K562 (cell line): ENCODE results near the gene CEBPE. TPM values are rescaled to one million over a fixed set of nuclear protein-coding genes. Genes with fewer than 3 reads are reported as not detected.

Experiments used
- ATAC-seq: fragments of 200-7000 bp; cut with Tn5 transposase; 3 replicates; pipeline ENCODE4 v1.9.1; 2020; ENCODE audit warnings: moderate library complexity
- BruUV-seq: library from RNA; stranded (reverse); fragments of 400-500 nt; replicated peaks from 2 replicates; lab custom pipeline; 2021; lab: Mats Ljungman, UMichigan
- CTCF ChIA-PET: fragments of 300-600 bp; formaldehyde crosslinking; extraction: SDS; loops from one replicate; lab custom pipeline; 2021; ENCODE audit warnings: low intra/inter-chr PET ratio; lab: Yijun Ruan, JAX
- POLR2A ChIA-PET: fragments of 300-600, 350-650 bp; sonication (Branson Sonifier 250); formaldehyde crosslinking; extraction: SDS; loops from one replicate; lab custom pipeline; 2021; ENCODE audit warnings: antibody characterized with exemption, inconsistent platforms; lab: Yijun Ruan, JAX
- DNase-seq, 4 experiments: peaks; one replicate each; pipeline versions ENCODE4 v3.0.0 to v3.0.0-alpha.2; 2011 to 2018; ENCODE audit warnings: low spot score in 3 of 4, mixed read lengths in 3 of 4; ENCODE audit errors: extremely low read depth in 1 of 4
- FAIRE-seq: peaks from 2 replicates; lab custom pipeline; 2011; peaks lifted over from hg19 to GRCh38; lab: Jason Lieb, UNC
- H2AFZ ChIP-seq: 2 replicates; pipeline ENCODE4 v1.6.0; 2011; ENCODE audit warnings: low read depth, low read length, control low read depth, inconsistent platforms
- H3K27ac ChIP-seq: fragments of 200-600 bp; 3 replicates; pipeline ENCODE4 v1.8.0; 2011; ENCODE audit warnings: low read depth, mild to moderate bottlenecking, control low read depth, inconsistent platforms, low read length, moderate library complexity, mixed read lengths; ENCODE audit errors: extremely low read depth
- H3K27me3 ChIP-seq, 2 experiments: fragments of 300-600 bp in 1 of 2; 2 replicates in 1 of 2; 3 replicates in 1 of 2; pipeline versions ENCODE4 v1.6.0 to v1.8.0; 2011; ENCODE audit warnings: inconsistent platforms in 2 of 2, low read length in 2 of 2, mild to moderate bottlenecking in 1 of 2, mixed read lengths in 1 of 2, moderate library complexity in 1 of 2; ENCODE audit not compliant: control insufficient read depth in 2 of 2, insufficient read depth in 2 of 2
- H3K36me3 ChIP-seq: fragments of 300-600 bp; 3 replicates; pipeline ENCODE4 v1.8.0; 2011; ENCODE audit warnings: mild to moderate bottlenecking, low read length, inconsistent platforms; ENCODE audit not compliant: control insufficient read depth, insufficient read depth
- H3K4me1 ChIP-seq, 2 experiments: fragments of 200-600 bp in 1 of 2; replicated peaks in 1 of 2; 2 replicates in 1 of 2; 3 replicates in 1 of 2; pipeline versions ENCODE4 v1.5.1 to v1.8.0; 2011; ENCODE audit warnings: inconsistent platforms in 2 of 2, low read length in 2 of 2, mild to moderate bottlenecking in 1 of 2, mixed read lengths in 1 of 2, moderate library complexity in 1 of 2; ENCODE audit not compliant: control insufficient read depth in 2 of 2, insufficient read depth in 2 of 2
- H3K4me2 ChIP-seq: 2 replicates; pipeline ENCODE4 v1.6.1; 2011; ENCODE audit warnings: low read length, control low read depth, inconsistent platforms, mixed read lengths; ENCODE audit not compliant: insufficient read depth
- H3K4me3 ChIP-seq: fragments of 200-600 bp; sonication (generic), shearing (Covaris generic); 2 replicates; pipeline ENCODE4 v1.5.1; 2016; ENCODE audit warnings: control low read depth, inconsistent platforms
- H3K79me2 ChIP-seq: fragments of 200-600 bp; 3 replicates; pipeline ENCODE4 v1.8.0; 2011; ENCODE audit warnings: low read length, inconsistent platforms; ENCODE audit not compliant: control insufficient read depth, insufficient read depth
- H3K9ac ChIP-seq, 2 experiments: 2 replicates each; pipeline versions ENCODE4 v1.6.0 to v1.6.1; 2011; ENCODE audit warnings: low read depth in 2 of 2, low read length in 2 of 2, control low read depth in 1 of 2, inconsistent platforms in 1 of 2, mild to moderate bottlenecking in 1 of 2, mixed read lengths in 1 of 2; ENCODE audit not compliant: insufficient read depth in 1 of 2
- H3K9me1 ChIP-seq: one replicate; pipeline ENCODE4 v1.6.0; 2011; ENCODE audit warnings: inconsistent platforms, mild to moderate bottlenecking, low read length, moderate library complexity; ENCODE audit not compliant: control insufficient read depth, insufficient read depth
- H3K9me3 ChIP-seq: replicated peaks from 2 replicates; pipeline ENCODE4 v1.5.1; 2011; ENCODE audit warnings: low read depth, low read length, inconsistent platforms; ENCODE audit not compliant: control insufficient read depth, insufficient read depth
- H4K20me1 ChIP-seq: replicated peaks from 2 replicates; pipeline ENCODE4 v1.6.1; 2011; ENCODE audit warnings: low read length, inconsistent platforms, mixed read lengths; ENCODE audit not compliant: control insufficient read depth, insufficient read depth
- ELF2 ChIP-seq: fragments of 250-450 bp; sonication (Bioruptor Pico); IDR thresholded peaks from 2 replicates; pipeline ENCODE4 v1.5.0; 2021; ENCODE audit warnings: mild to moderate bottlenecking
- ESRRA ChIP-seq: fragments of 450-650 bp; IDR thresholded peaks from 2 replicates; pipeline ENCODE4 v1.6.1; 2014; ENCODE audit warnings: low read depth, mild to moderate bottlenecking, moderate library complexity, borderline replicate concordance
- GABPB1 ChIP-seq: sonication (generic); formaldehyde crosslinking; IDR thresholded peaks from 2 replicates; pipeline ENCODE4 v1.8.0; 2022; ENCODE audit warnings: mild to moderate bottlenecking, missing genetic modification reagents
- KLF1 ChIP-seq: fragments of 450-650 bp; IDR thresholded peaks from 2 replicates; pipeline ENCODE4 v1.6.1; 2016; ENCODE audit warnings: missing genetic modification characterization, missing compliant biosample characterization
- OTX1 ChIP-seq: fragments of 450-650 bp; formaldehyde crosslinking; IDR thresholded peaks from 2 replicates; pipeline ENCODE4 v1.4.0; 2022; ENCODE audit warnings: mild to moderate bottlenecking
- SNIP1 ChIP-seq: fragments of 450-650 bp; IDR thresholded peaks from 2 replicates; pipeline ENCODE4 v1.7.1; 2017; ENCODE audit warnings: low read depth, mild to moderate bottlenecking
- STAT5A ChIP-seq: IDR thresholded peaks from 2 replicates; pipeline ENCODE4 v1.6.1; 2012; ENCODE audit warnings: low read length, inconsistent platforms, borderline replicate concordance
- TAF1 ChIP-seq: IDR thresholded peaks from 2 replicates; pipeline ENCODE4 v1.6.1; 2011; ENCODE audit warnings: mild to moderate bottlenecking, low read length, moderate library complexity; ENCODE audit not compliant: insufficient read depth, control insufficient read depth, severe bottlenecking; ENCODE audit errors: extremely low read depth
- ZBTB9 ChIP-seq: fragments of 450-650 bp; formaldehyde crosslinking; IDR thresholded peaks from 2 replicates; pipeline ENCODE4 v1.4.0; 2020; ENCODE audit warnings: mild to moderate bottlenecking, moderate library complexity
- ZNF232 ChIP-seq: sonication (generic); formaldehyde crosslinking; IDR thresholded peaks from 2 replicates; pipeline ENCODE4 v1.8.0; 2022; ENCODE audit warnings: mild to moderate bottlenecking, missing genetic modification reagents
- ZNF398 ChIP-seq: fragments of 250-450 bp; sonication (Bioruptor Pico); IDR thresholded peaks from 2 replicates; pipeline ENCODE4 v1.8.0; 2021; ENCODE audit warnings: moderate library complexity, mild to moderate bottlenecking, inconsistent platforms
- ZNF507 ChIP-seq: conservative IDR thresholded peaks from 2 replicates; pipeline ENCODE4 v1.6.1; 2017; ENCODE audit warnings: missing genetic modification characterization, missing compliant biosample characterization
- ZNF609 ChIP-seq: sonication (generic); formaldehyde crosslinking; IDR thresholded peaks from 2 replicates; pipeline ENCODE4 v1.8.1; 2023; ENCODE audit warnings: missing genetic modification reagents, mild to moderate bottlenecking, borderline replicate concordance
- WGBS: fragments of 100-300 bp; shearing (Covaris generic); methylation state at CpG from one replicate; pipeline ENCODE4 v1.1.6; 2016; ENCODE audit warnings: low coverage, mixed read lengths; ENCODE audit not compliant: insufficient coverage; ENCODE audit errors: missing lambda C conversion rate; 5-methylcytosine and 5-hydroxymethylcytosine counted together
- in situ Hi-C: fragments of 300-500 bp; cut with MboI; formaldehyde crosslinking; loops from 4 replicates; pipeline ENCODE4 v1.15.0; 2018; ENCODE audit warnings: inconsistent platforms, mixed read lengths
- intact Hi-C: fragments of 100-400 bp; cut with micrococcal nuclease; formaldehyde crosslinking; loops from 2 replicates; pipeline ENCODE4 v1.14.2; 2022
- polyA plus RNA-seq, 8 experiments: library from polyadenylated mRNA; depleted of rRNA in 4 of 8; stranded (reverse) in 5 of 8; unstranded in 3 of 8; fragments of >200 nt; fragmentation: Nextera tagmentation in 2 of 8; fragmentation: Illumina TruSeq in 1 of 8; extraction: Ambion mirVana in 2 of 8; extraction: Trizol in 1 of 8; gene quantifications; 2 replicates each; pipeline versions ENCODE4 v1.2.1 to v1.2.3, GENCODE V29; 2011 to 2014; ENCODE audit warnings: inconsistent platforms in 1 of 8, missing spikeins in 1 of 8
- total RNA-seq, 7 experiments: library from RNA; depleted of rRNA in 6 of 7; stranded (reverse); fragments of >200 nt in 6 of 7; fragmentation: Illumina TruSeq in 2 of 7; extraction: Trizol in 2 of 7; gene quantifications; 2 replicates each; pipeline versions ENCODE4 v1.2.1 to v1.2.3, GENCODE V29; 2011 to 2021; ENCODE audit warnings: low replicate concordance in 1 of 7

Gene CEBPE
- total and polyA plus RNA-seq, 9 of the 15 experiments (the other 6 are each of a cell fraction or from before 2014, with no cell fraction given) = 0.09 to 0.15 (median 0.13) TPM; not detected in 6

- TSS peak; percentile 66 for BruUV-seq
- WGBS = under 1% methylated on average over 55 of the region's 55 CpGs
- in situ Hi-C loops = no loop called here
- TF ChIP-seq ZNF507 = no peak
- TF ChIP-seq ESRRA = peak; percentile 45; the same call in 1 of the 2 replicates
- TF ChIP-seq ZBTB9 (CRISPR knock-in tag) = 0 out of 2 replicates have a peak, but pooled peaks have one; percentile 70
- no peak for TF ChIP-seq ZNF398
- TF ChIP-seq KLF1 (tag) = no peak; the same call in 1 of the 2 replicates
- peak; percentile 94 for TF ChIP-seq TAF1
- TF ChIP-seq ELF2 (CRISPR knock-in tag) = no peak
- TF ChIP-seq GABPB1 (CRISPR knock-in tag) = peak; percentile 78
- no peak for TF ChIP-seq STAT5A
- peak; percentile 97 for TF ChIP-seq SNIP1
- TF ChIP-seq ZNF232 (CRISPR knock-in tag) = 0 out of 2 replicates have a peak, but pooled peaks have one; percentile 27
- 0 out of 2 replicates have a peak, but pooled peaks have one; percentile 63 for TF ChIP-seq OTX1 (CRISPR knock-in tag)
- TF ChIP-seq ZNF609 (CRISPR knock-in tag) = 0 out of 2 replicates have a peak, but pooled peaks have one; percentile 43
These were observed 24.3 kb downstream of the CEBPE start, which contains the start of gene ACIN1 for GRCh38 chr14:23094666-23095195. ACIN1 (minus strand) TSS chr14:23095136; CDS start chr14:23095112, 24 bp downstream.

More at GRCh38 chr14:23094666-23095195, 24.3 kb downstream of the CEBPE start, which contains the start of gene ACIN1:
- H3K9me1 ChIP-seq = no peaks in the 10 kb centered on the region
- H3K27ac ChIP-seq = peak within 1 kb of the TSS; percentile 98
- peak; percentile 78 for ATAC-seq
- H4K20me1 ChIP-seq = peaks cover 16% of the 10 kb centered on the region
- peak; percentile 82 for FAIRE-seq
- H3K9ac ChIP-seq = peak within 1 kb of the TSS; percentile 98 to 100
- peak within 1 kb of the TSS; percentile 90 for H3K4me2 ChIP-seq
- intact Hi-C loops = loop anchor here (2.0 kb wide), 1 partner anchor 16 kb away; no protein-coding TSS in a partner anchor
- no peaks in the 10 kb centered on the region for H3K27me3 ChIP-seq
- ChIA-PET CTCF (interaction anchor here (1.3 kb wide), 1 partner anchor 17 kb away, joined by 5 read pairs; no protein-coding TSS in a partner anchor), POLR2A (interaction anchor here (0.6 to 3.0 kb wide), 37 partner anchors 9 to 1045 kb away, joined by 3 to 34 read pairs (median 4); partner anchors contain the start of genes CIROP, HOMEZ, IL25 and PABPN1)
- peaks cover 8 to 29% of the 10 kb centered on the region in 2 experiments; a peak in 4 of 5 replicates for H3K4me1 ChIP-seq
- H2AFZ ChIP-seq = peak within 1 kb of the TSS; percentile 100
- no peaks in the 10 kb centered on the region for H3K9me3 ChIP-seq
- H3K4me3 ChIP-seq = peak within 1 kb of the TSS; percentile 83
- DNase-seq = peak; percentile 81 to 94 (median 91)
- H3K79me2 ChIP-seq = peaks cover 84% of the 10 kb centered on the region
- H3K36me3 ChIP-seq = peaks cover 64% of the 10 kb centered on the region
